Muscle of back (tissue), 11 donors: Measurements from ENCODE around the gene CCDC190. TPM values are rescaled to one million over a fixed set of nuclear protein-coding genes. Genes with fewer than 3 reads are reported as not detected.
"Not testable (repeated sequence)": the region's sequence is repeated elsewhere in the genome, so short reads cannot be mapped to it uniquely, and the experiment has no call there.

Source experiments
- DNase-seq, 3 donors: peaks; one replicate each; pipeline versions ENCODE4 v3.0.0 to v3.0.0-alpha.2; 2013
- polyA plus RNA-seq, 10 donors: library from polyadenylated mRNA; unstranded; fragments of 120-200 nt; gene quantifications; one replicate each; pipeline ENCODE4 v1.2.1, GENCODE V29; 2013; ENCODE audit not compliant: insufficient read length in 10 of 10

Gene CCDC190
- polyA plus RNA-seq, 10 donors: 1.3 to 10.5 (median 4.6) TPM

DNA sequence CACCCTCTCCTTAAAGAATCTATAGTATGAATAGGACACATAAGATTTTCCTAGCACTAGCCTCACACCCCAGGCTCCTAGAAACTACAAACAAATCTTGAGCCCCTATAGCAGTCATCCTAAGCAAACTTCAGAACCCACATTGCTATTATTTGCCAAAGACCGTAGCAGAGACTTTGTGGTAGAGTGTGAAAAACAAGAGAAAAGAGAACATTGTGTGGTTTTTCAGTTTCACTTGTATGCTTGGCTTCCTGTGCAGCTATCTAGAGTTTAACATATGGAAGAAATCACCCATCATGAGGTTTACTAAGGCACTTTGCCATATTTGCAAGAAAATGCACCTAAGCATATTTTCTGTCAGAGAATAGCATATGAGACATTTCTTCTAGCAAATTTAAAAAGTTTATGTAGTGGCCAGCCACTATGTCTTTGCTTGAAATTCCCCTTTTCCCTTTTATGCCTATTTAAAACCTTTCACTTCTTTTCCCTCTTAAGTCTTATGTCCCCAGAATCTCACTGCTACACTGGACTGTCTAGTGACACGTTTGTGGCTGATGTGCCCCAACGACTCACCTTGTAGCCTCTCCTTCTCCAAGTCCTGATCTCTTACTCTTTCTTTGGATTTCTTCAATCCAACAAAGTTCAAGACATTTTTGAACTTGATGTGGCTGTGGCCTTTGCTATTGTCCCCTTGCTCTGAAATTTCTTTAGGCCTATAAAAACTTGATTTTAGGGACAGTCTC, 25.6 kb downstream of the CCDC190 start:
- no peak for DNase-seq

- DNase-seq: no peak
Measured at GRCh38 chr1:162832470-162832869, 28.5 kb downstream of the CCDC190 start.

GRCh38 chr1:162829268-162829667, 31.7 kb downstream of the CCDC190 start:
- no peak for DNase-seq

DNA sequence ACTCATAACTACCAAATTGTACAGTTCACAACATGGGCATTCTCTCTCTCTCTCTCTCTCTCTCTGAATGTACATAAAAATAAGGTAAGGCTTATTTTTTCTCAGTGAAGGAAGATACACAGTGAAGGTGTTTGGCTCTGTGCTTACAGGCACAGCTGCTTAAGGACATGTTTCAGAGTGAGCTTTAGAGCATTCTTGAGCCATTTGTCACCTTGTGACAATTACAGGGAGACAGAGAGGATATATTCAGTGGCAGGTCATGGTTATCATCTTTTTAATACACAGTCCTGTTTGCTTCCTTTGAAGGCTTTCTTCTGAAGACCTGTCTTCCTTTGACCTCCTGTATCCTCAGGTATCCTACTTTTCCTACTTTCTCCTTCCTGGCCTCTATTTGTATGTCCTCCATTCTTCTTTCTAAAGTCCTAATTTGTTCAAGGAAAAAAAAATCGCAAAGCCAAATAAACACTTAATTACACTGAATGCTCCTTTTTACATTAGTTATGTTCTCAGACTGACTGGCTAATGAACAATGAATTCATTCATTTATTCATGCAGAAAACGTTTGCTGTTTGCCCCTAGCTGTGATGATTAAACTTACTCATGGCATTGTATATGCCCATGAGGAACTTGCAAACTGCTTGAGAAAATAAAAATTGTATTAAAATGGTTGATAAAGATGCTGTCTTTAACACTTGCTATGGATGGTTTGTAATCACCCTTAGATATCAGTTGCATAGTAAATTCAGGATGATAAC, 37.0 kb downstream of the CCDC190 start:
- no peak for DNase-seq

DNA sequence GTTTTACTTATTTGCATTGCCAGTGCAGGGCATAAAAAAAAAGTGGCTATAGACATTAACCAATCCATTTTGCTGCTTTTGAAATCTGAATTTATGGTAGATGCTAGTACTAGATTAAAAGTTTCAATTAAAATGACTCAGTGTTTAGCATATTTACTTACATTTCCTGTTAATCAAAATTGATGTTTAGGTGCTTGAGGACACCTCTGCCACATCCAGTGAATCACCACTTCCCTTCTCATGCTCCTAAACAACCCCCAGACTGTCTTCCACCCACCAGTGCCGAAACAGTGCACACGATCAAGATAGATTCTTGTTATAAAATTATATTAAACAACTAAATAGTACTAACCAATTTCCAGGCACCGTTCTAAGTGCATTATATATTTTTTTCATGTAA, 37.7 kb downstream of the CCDC190 start:
- DNase-seq: no peak

DNA sequence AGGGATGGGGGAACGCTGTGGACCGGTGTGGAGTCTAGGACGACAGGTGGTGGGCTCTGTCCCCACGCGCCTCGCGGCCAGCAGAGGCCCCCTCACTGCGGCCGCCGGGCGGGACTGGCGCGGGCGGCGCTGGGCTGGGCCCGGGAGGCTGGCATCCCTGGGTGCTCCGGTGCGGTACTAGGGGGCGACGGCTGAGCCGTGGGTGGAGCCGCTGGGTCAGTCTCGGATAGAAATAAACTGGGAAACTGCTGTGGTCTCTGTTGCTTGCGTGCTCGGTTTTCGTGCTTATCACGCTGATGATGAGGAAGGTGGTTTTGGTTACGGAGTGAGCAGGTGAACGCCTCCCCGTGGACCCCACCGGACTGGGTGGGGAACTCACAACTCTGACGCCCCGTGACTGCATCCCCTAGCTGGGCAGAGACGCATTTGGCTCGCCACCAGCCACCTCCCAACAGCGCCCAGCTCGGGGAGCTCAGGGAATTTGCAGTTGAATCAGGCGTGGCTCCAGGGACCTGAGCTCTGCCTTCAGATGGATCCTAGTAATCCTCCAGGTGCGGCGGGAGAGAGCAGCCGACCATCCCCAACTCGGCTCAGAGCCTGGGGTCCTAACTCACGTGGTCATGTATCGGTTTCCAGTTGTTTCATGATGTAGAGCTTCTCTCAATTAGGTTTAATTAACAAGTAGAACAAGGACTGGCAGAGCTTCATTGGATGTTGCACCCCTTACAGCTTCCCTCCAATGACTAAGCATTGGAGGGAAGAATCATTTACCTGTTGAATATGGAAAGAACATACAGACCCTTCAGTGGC, 38.4 kb downstream of the CCDC190 start:
- no peak for DNase-seq

DNA sequence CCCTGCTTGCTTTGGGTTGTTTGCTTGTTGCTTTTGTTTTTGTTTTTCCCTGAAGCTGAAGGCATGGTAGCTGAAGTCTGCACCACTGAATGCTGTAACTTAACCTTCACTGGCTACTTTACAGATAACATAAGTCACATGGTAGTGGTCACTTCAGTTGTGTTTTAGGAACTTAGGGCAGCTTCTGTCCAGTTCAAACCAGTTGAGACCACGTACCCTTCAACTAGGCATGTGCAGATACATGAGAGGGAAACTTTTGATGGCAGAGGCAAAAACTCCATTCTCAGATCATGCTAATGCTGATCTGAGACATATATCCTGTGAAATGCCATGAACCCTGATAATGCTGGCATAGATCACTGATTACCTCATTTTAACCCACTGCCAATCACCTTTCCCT, 42.3 kb downstream of the CCDC190 start:
- not testable (repeated sequence) for DNase-seq

- not testable (repeated sequence) for DNase-seq
Measured at GRCh38 chr1:162818136-162818535, 42.8 kb downstream of the CCDC190 start.

- DNase-seq: not testable (repeated sequence)
Measured at GRCh38 chr1:162812357-162812756, 48.6 kb downstream of the CCDC190 start.

DNA sequence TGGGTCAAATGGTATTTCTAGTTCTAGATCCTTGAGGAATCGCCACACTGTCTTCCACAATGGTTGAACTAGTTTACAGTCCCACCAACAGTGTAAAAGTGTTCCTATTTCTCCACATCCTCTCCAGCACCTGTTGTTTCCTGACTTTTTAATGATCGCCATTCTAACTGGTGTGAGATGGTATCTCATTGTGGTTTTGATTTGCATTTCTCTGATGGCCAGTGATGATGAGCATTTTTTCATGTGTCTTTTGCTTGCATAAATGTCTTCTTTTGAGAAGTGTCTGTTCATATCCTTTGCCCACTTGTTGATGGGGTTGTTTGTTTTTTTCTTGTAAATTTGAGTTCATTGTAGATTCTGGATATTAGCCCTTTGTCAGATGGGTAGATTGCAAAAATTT, 53.5 kb downstream of the CCDC190 start:
- not testable (repeated sequence) for DNase-seq

Other genes with a start within 250 kb of the CCDC190 start
- 10 to 100 TPM; 44.9 to 60.7 (median 52.3) TPM for gene DDR2, start 228.7 kb downstream of the CCDC190 start, polyA plus RNA-seq
- 10 to 100 TPM in 4 of 10 donors, 1 to 10 TPM in 6; 5.4 to 13.5 (median 9.3) TPM for gene HSD17B7, start 70.5 kb downstream of the CCDC190 start, polyA plus RNA-seq
- gene RGS4, start 208.2 kb upstream of the CCDC190 start, polyA plus RNA-seq: 1 to 10 TPM in 7 of 10 donors, under 1 TPM in 3; 0.75 to 1.9 (median 1.3) TPM